OCI-LY3 (cell line): ENCODE data around the gene NOD2.

Source experiments
- H2AFZ ChIP-seq: fragments of 200-600, 300-600 bp; shearing (Covaris generic); 2 replicates; pipeline ENCODE4 v1.6.0; 2014; ENCODE audit warnings: antibody characterized with exemption, low read depth, low read length
- H3K27ac ChIP-seq: fragments of 200-600, 300-600 bp; sonication (generic); 2 replicates; pipeline ENCODE4 v1.5.1; 2014; ENCODE audit warnings: mild to moderate bottlenecking, low read length, moderate library complexity, mixed read lengths
- H3K27me3 ChIP-seq: fragments of 200-600, 300-600 bp; sonication (generic); 2 replicates; pipeline ENCODE4 v1.6.1; 2014; ENCODE audit warnings: low read depth, low read length, mixed read lengths
- H3K36me3 ChIP-seq: fragments of 200-600, 300-600 bp; sonication (generic); replicated peaks from 2 replicates; pipeline ENCODE3; 2014; ENCODE audit warnings: low read depth, low read length, mixed read lengths
- H3K4me1 ChIP-seq: fragments of 300-600, 200-600 bp; sonication (generic); 2 replicates; pipeline ENCODE4 v1.6.1; 2014; ENCODE audit warnings: low read length, mixed read lengths
- H3K4me2 ChIP-seq: fragments of 200-600, 300-600 bp; sonication (generic); 2 replicates; pipeline ENCODE4 v1.6.1; 2014; ENCODE audit warnings: low read length, mixed read lengths
- H3K4me3 ChIP-seq: fragments of 300-600, 200-600 bp; sonication (generic); 2 replicates; pipeline ENCODE4 v1.5.1; 2014; ENCODE audit warnings: antibody characterized with exemption, mild to moderate bottlenecking, low read length, moderate library complexity
- H3K79me2 ChIP-seq: fragments of 300-600, 200-600 bp; shearing (Covaris generic); 2 replicates; pipeline ENCODE4 v1.6.1; 2014; ENCODE audit warnings: mild to moderate bottlenecking, low read length, mixed read lengths
- H3K9ac ChIP-seq: fragments of 300-600, 200-600 bp; shearing (Covaris generic); 2 replicates; pipeline ENCODE4 v1.6.0; 2014; ENCODE audit warnings: mild to moderate bottlenecking, low read length, moderate library complexity
- H3K9me3 ChIP-seq: fragments of 200-600, 300-600 bp; shearing (Covaris generic); 2 replicates; pipeline ENCODE4 v1.6.1; 2014; ENCODE audit warnings: low read length, mixed read lengths; ENCODE audit not compliant: insufficient read depth
- H4K20me1 ChIP-seq: fragments of 200-600, 300-600 bp; sonication (generic); 2 replicates; pipeline ENCODE4 v1.6.1; 2016; ENCODE audit warnings: low read length, mixed read lengths; ENCODE audit not compliant: insufficient read depth
- EZH2phosphoT487 ChIP-seq: fragments of 200-600 bp; shearing (Covaris generic); IDR thresholded peaks from 2 replicates; pipeline ENCODE4 v1.6.1; 2018; ENCODE audit warnings: antibody characterized with exemption, mixed run types, low read depth
- TF ChIP-seq, protein P1 (sequence below): fragments of 200-600, 300-600 bp; sonication (generic); IDR thresholded peaks from 2 replicates; pipeline ENCODE4 v1.5.1; 2014; ENCODE audit warnings: antibody characterized with exemption, low read length, low read depth

Gene NOD2

DNA sequence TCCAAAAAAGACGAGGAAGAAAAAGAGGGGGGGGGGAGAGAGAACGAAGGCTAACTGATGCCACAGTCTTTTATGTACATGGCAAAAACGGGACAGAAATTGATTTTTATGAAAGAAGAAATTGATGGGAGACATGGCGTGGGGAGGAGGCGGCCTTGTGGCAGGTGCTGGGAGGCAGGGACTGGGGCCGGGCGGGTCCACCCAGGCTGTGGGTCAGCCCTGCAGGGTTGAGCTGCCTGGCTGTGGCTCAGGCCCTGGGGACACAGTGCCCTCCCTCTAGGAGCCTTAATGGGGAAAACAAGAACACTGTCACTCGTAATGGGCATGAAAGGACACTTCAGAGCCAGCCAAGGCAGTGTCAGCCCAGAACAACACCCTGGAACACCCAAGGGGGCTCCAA is 47.1 kb upstream of the NOD2 start:
- Histone ChIP-seq H2AFZ (no peak overlapping the region), H3K79me2 (no peaks in the 10 kb centered on the region), H3K4me2 (no peak overlapping the region), H3K9me3 (no peaks in the 10 kb centered on the region), H3K9ac (no peak overlapping the region), H3K4me1 (no peaks in the 10 kb centered on the region), H3K27ac (no peak overlapping the region), H4K20me1 (no peaks in the 10 kb centered on the region), H3K36me3 (no peaks in the 10 kb centered on the region), H3K27me3 (no peaks in the 10 kb centered on the region), H3K4me3 (no peak overlapping the region)
- TF ChIP-seq, protein P1, sequence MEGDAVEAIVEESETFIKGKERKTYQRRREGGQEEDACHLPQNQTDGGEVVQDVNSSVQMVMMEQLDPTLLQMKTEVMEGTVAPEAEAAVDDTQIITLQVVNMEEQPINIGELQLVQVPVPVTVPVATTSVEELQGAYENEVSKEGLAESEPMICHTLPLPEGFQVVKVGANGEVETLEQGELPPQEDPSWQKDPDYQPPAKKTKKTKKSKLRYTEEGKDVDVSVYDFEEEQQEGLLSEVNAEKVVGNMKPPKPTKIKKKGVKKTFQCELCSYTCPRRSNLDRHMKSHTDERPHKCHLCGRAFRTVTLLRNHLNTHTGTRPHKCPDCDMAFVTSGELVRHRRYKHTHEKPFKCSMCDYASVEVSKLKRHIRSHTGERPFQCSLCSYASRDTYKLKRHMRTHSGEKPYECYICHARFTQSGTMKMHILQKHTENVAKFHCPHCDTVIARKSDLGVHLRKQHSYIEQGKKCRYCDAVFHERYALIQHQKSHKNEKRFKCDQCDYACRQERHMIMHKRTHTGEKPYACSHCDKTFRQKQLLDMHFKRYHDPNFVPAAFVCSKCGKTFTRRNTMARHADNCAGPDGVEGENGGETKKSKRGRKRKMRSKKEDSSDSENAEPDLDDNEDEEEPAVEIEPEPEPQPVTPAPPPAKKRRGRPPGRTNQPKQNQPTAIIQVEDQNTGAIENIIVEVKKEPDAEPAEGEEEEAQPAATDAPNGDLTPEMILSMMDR = no peak
- no peak for TF ChIP-seq EZH2phosphoT487

DNA sequence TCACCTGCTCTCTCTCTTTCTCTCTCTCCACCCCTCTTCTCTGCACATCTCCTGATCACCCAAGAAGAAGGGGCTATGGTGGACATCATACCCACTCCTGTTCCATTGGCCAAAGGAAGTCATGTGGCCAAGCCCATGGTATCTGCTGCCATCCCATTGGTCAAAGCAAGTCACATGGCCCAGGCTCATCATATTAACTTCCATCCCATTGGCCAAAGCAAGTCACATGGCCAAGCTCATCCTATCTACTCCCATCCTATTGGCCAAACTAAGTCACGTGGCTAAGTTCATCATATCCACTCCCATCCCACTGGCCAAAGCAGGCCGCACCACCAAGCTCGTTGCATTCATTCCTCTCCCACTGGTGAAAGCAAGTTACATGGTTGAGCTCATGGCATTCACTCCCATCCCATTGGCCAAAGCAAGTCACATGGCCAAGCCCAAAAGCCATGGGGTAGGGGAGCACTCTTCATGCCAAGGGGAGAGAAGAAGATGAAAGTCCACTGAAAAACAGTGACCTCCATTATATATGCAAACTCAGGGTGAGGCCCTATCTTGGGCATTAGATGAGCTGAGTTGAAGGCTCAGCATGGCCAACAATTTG is 41.5 kb upstream of the NOD2 start:
- H3K4me2 ChIP-seq = no peak overlapping the region
- no peaks in the 10 kb centered on the region for H3K79me2 ChIP-seq
- H4K20me1 ChIP-seq = no peaks in the 10 kb centered on the region
- H3K27me3 ChIP-seq = no peaks in the 10 kb centered on the region
- H2AFZ ChIP-seq = no peak overlapping the region
- H3K27ac ChIP-seq = no peak overlapping the region
- TF ChIP-seq EZH2phosphoT487 = no peak
- TF ChIP-seq, protein P1 = no peak
- no peaks in the 10 kb centered on the region for H3K4me1 ChIP-seq
- no peaks in the 10 kb centered on the region for H3K36me3 ChIP-seq
- H3K9ac ChIP-seq = no peak overlapping the region
- no peaks in the 10 kb centered on the region for H3K9me3 ChIP-seq
- H3K4me3 ChIP-seq = no peak overlapping the region

DNA sequence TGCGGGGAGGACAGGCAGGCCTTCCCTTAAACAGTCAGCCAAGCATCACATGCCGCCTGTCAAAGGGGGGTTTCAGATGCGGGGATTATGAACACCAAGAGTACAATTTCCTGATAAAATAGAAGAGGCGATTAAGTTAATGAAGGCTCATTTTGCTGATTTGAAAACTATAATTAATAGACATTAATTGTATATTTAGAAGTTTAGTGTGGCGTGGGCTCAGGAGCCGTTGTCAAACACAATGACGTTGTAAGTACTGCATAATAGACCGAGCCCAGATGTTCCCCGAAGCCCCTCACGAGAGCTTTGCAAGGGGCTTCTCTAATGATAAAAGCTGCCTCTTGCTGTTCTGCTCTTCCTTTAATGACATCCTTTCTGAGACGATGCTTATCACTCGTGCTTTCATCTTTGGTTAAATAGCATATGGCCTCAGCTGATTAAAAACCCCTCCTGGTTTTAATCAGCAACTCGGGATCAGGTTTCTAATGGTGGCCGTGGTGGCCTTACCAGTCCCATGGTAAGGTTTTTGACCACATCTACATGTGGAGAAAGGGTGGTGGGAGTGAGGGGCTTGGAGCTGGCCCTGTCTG is 40.5 kb upstream of the NOD2 start:
- no peaks in the 10 kb centered on the region for H4K20me1 ChIP-seq
- no peaks in the 10 kb centered on the region for H3K79me2 ChIP-seq
- no peaks in the 10 kb centered on the region for H3K36me3 ChIP-seq
- H3K4me1 ChIP-seq = no peaks in the 10 kb centered on the region
- no peak overlapping the region for H3K4me2 ChIP-seq
- H3K9ac ChIP-seq = no peak overlapping the region
- no peak for TF ChIP-seq EZH2phosphoT487
- TF ChIP-seq, protein P1 = no peak
- H3K4me3 ChIP-seq = no peak overlapping the region
- H3K9me3 ChIP-seq = no peaks in the 10 kb centered on the region
- no peak overlapping the region for H3K27ac ChIP-seq
- H2AFZ ChIP-seq = no peak overlapping the region
- no peaks in the 10 kb centered on the region for H3K27me3 ChIP-seq

DNA sequence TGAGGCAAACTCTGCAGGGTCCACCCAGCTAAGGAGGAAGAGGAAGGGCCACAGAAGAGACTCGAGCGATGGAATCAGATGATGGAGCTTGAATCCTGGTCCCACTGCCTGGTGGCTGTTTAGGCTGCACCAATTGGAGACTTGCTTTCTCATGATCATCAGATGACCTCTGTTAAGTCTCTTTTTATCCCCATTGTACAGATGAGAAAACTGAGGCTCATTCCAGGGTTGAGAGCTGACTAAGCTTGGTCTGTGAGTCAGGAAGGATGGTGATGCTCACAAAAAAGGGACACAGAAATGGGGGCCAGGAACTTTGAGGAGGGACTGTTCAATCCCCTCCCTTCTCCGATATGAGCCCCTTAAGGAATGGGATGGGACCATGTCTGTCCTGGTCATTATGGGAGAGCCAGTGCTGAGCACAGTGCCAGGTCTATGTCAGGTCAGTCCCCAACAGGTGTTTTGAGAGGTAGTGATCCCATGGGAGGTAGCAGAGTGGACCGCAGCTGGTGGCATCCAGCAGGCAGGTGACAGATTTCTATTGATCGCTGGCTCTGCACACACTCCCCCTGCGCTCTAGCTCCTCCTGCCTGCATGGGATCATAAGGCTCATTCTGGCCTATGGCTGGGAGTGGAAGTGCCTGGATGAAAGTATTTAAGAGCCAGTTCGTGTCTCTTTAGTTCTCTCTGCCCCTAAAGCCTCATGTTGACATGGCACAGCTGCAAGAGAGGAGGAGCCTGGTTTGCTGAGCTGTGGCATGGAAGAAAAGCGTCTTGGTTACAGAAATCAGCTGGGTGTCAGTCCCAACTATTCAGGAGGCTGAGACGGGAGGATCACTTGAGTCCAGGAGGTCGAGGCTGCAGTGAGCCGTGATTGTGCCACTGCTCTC is 39.5 kb upstream of the NOD2 start:
- no peaks in the 10 kb centered on the region for H3K27me3 ChIP-seq
- H3K27ac ChIP-seq = no peak overlapping the region
- no peak overlapping the region for H3K9ac ChIP-seq
- TF ChIP-seq EZH2phosphoT487 = no peak
- TF ChIP-seq, protein P1 = no peak
- H3K36me3 ChIP-seq = no peaks in the 10 kb centered on the region
- no peak overlapping the region for H3K4me3 ChIP-seq
- H3K79me2 ChIP-seq = no peaks in the 10 kb centered on the region
- no peak overlapping the region for H3K4me2 ChIP-seq
- no peaks in the 10 kb centered on the region for H3K9me3 ChIP-seq
- H3K4me1 ChIP-seq = no peaks in the 10 kb centered on the region
- no peak overlapping the region for H2AFZ ChIP-seq
- no peaks in the 10 kb centered on the region for H4K20me1 ChIP-seq
